ENCODE data around the gene GAB1.

Gene GAB1

DNA sequence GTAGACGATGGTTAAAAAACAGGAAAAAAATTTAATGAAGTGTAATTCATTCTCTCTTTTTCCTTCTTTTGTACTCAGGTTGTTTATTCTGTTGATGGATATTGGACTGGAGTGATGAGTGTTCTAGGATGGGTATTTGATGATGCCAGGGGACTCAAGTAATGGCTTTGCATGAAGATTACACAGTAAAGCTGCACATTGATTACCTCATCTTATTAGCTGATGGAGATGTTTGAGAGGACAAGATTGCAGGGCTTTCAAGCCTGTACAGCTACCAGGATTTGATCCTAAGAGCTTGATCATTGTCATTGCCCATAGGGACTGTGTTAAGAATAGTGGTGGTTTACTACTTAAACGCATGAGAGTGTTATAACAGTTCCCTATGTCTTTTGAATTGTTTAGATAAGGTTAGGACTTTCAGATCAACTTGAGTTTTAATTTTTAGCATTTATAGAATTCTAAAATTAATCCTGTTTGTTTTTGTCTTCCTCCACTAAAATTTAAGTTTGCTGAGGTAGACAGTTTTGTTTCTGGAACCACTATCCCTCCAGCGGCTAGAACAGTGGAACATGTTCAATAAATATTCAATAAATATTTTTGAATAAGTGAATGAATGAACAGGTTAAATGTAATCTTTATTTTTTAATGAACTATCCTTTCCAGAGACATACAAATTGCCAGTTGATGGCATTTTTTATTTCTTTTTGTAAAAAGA lies 58.2 kb downstream of the GAB1 start:
- no peaks in the 10 kb centered on the region for H3K79me2 ChIP-seq (ENCODE audit: insufficient read depth, low read length)
- H3K4me2 ChIP-seq (ENCODE audit: low read depth, low read length, poor library complexity, severe bottlenecking): no peak overlapping the region
- H3K36me3 ChIP-seq (ENCODE audit: low read length): no peaks in the 10 kb centered on the region
- H3K27ac ChIP-seq (ENCODE audit: low read depth, low read length): no peak overlapping the region
- no peaks in the 10 kb centered on the region for H3K27me3 ChIP-seq (ENCODE audit: low read length)
- no peak overlapping the region for H3K4me3 ChIP-seq (ENCODE audit: insufficient read depth, low read length, poor library complexity, severe bottlenecking)
- no peaks in the 10 kb centered on the region for H3K9me3 ChIP-seq (ENCODE audit: insufficient read depth, low read length)
- H3K9ac ChIP-seq (ENCODE audit: low read length): no peak overlapping the region
- no peaks in the 10 kb centered on the region for H4K20me1 ChIP-seq (ENCODE audit: low read depth, low read length)
- no peak for TF ChIP-seq CTCF (IDR thresholded peaks at IDR 0.05; ENCODE audit: insufficient read depth, low read length, poor library complexity, severe bottlenecking)
- TF ChIP-seq EZH2phosphoT487 (conservative IDR thresholded peaks at IDR 0.05; ENCODE audit: low read length): no peak
- no peak overlapping the region for H2AFZ ChIP-seq (ENCODE audit: low read depth, low read length, severe bottlenecking)
- H3F3A ChIP-seq (ENCODE audit: insufficient read depth): no peaks in the 10 kb centered on the region
- H3K9me2 ChIP-seq (replicated peaks; ENCODE audit: insufficient read depth, low read length): no peaks in the 10 kb centered on the region

DNA sequence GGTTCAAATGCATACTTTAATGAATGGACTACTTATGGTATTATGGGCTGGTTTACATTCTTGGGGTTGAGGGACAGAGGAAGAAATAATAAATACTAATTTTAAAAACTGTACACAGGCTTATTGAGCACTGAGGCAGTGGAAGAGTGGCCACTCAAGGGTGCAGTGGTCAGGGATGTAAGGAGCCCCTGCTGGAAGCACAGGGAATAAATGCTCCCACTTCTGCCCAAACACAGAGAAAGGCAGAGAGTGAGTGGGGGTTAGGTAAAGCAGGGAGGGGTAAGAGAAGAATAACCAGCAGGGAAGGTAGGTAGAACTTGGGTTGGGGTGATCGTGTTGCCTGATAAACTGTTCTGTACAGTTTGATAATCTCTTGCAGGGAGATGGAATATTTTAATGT lies 60.0 kb downstream of the GAB1 start:
- Histone ChIP-seq H3K9ac (ENCODE audit: low read length) (no peak overlapping the region), H3K27ac (ENCODE audit: low read depth, low read length) (no peak overlapping the region), H3K9me3 (ENCODE audit: insufficient read depth, low read length) (no peaks in the 10 kb centered on the region), H3K9me2 (replicated peaks; ENCODE audit: insufficient read depth, low read length) (no peaks in the 10 kb centered on the region), H3K79me2 (ENCODE audit: insufficient read depth, low read length) (no peaks in the 10 kb centered on the region), H3K4me3 (ENCODE audit: insufficient read depth, low read length, poor library complexity, severe bottlenecking) (no peak overlapping the region), H3F3A (ENCODE audit: insufficient read depth) (no peaks in the 10 kb centered on the region), H3K27me3 (ENCODE audit: low read length) (no peaks in the 10 kb centered on the region), H4K20me1 (ENCODE audit: low read depth, low read length) (no peaks in the 10 kb centered on the region), H2AFZ (ENCODE audit: low read depth, low read length, severe bottlenecking) (no peak overlapping the region), H3K36me3 (ENCODE audit: low read length) (no peaks in the 10 kb centered on the region), H3K4me2 (ENCODE audit: low read depth, low read length, poor library complexity, severe bottlenecking) (no peak overlapping the region)
- TF ChIP-seq EZH2phosphoT487 (conservative IDR thresholded peaks at IDR 0.05; ENCODE audit: low read length) (no peak), CTCF (IDR thresholded peaks at IDR 0.05; ENCODE audit: insufficient read depth, low read length, poor library complexity, severe bottlenecking) (no peak)

DNA sequence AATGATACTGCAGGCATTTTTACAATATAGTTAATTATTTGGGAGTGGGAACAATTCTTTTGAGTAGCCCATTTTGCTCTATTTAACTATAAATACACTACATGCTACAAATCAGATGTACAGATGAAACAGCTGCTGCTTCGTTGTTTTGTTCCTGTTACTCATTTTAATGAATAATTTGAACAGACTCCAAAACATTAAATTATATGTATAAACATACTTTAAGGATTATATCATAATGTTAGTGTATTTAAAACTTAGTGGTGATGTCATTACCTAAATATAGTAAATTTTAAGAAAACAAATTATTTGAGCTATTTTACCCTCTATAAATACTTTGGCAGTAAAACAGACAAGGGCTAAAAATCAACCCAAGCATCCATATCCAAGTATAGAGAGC lies 60.7 kb downstream of the GAB1 start:
- Histone ChIP-seq H2AFZ (ENCODE audit: low read depth, low read length, severe bottlenecking) (no peak overlapping the region), H3K36me3 (ENCODE audit: low read length) (no peaks in the 10 kb centered on the region), H3K9me2 (replicated peaks; ENCODE audit: insufficient read depth, low read length) (no peaks in the 10 kb centered on the region), H3K4me2 (ENCODE audit: low read depth, low read length, poor library complexity, severe bottlenecking) (no peak overlapping the region), H3K27me3 (ENCODE audit: low read length) (no peaks in the 10 kb centered on the region), H3K9ac (ENCODE audit: low read length) (no peak overlapping the region), H3K79me2 (ENCODE audit: insufficient read depth, low read length) (no peaks in the 10 kb centered on the region), H3K4me3 (ENCODE audit: insufficient read depth, low read length, poor library complexity, severe bottlenecking) (no peak overlapping the region), H3K27ac (ENCODE audit: low read depth, low read length) (no peak overlapping the region), H4K20me1 (ENCODE audit: low read depth, low read length) (no peaks in the 10 kb centered on the region), H3K9me3 (ENCODE audit: insufficient read depth, low read length) (no peaks in the 10 kb centered on the region), H3F3A (ENCODE audit: insufficient read depth) (no peaks in the 10 kb centered on the region)
- no peak for TF ChIP-seq EZH2phosphoT487 (conservative IDR thresholded peaks at IDR 0.05; ENCODE audit: low read length)
- no peak for TF ChIP-seq CTCF (IDR thresholded peaks at IDR 0.05; ENCODE audit: insufficient read depth, low read length, poor library complexity, severe bottlenecking)

All from SU-DHL-6 (cell line).